A549 (cell line): ENCODE measurements around the gene MTMR12. TPM values are rescaled to one million over a fixed set of nuclear protein-coding genes. Genes with fewer than 3 reads are reported as not detected.
"Not testable (repeated sequence)": the region's sequence is repeated elsewhere in the genome, so short reads cannot be mapped to it uniquely, and the experiment has no call there.

Source experiments
- ATAC-seq, 2 experiments: fragments of 200-7000 bp in 1 of 2; fragments of >200 bp in 1 of 2; cut with Nextera tagmentation in 1 of 2; cut with Tn5 transposase in 1 of 2; 3 replicates each; pipeline versions ENCODE4 v1.8.0 to v1.9.1; 2018 to 2020; ENCODE audit warnings: mild to moderate bottlenecking in 1 of 2, moderate library complexity in 1 of 2
- CTCF ChIA-PET: fragments of 300-600 bp; sonication (Branson Sonifier 250); formaldehyde crosslinking; extraction: SDS; loops from one replicate; lab custom pipeline; 2021; ENCODE audit warnings: antibody characterized with exemption, inconsistent platforms; lab: Yijun Ruan, JAX
- POLR2A ChIA-PET: fragments of 350-600 bp; formaldehyde crosslinking; extraction: SDS; loops from one replicate; lab custom pipeline; 2021; ENCODE audit warnings: antibody characterized with exemption, inconsistent platforms; lab: Yijun Ruan, JAX
- DNase-seq, 2 experiments: peaks; one replicate each; pipeline versions ENCODE4 v3.0.0 to v3.0.0-alpha.2; 2011 to 2016; ENCODE audit warnings: low read depth in 1 of 2, low spot score in 1 of 2
- FAIRE-seq: peaks from 2 replicates; lab custom pipeline; 2011; peaks lifted over from hg19 to GRCh38; lab: Jason Lieb, UNC
- H3K27ac ChIP-seq, 2 experiments: fragments of >200 bp; sonication (Bioruptor Twin); formaldehyde crosslinking; 3 replicates each; pipeline ENCODE4 v1.5.1; 2016 to 2017
- H3K4me1 ChIP-seq: fragments of >200 bp; sonication (Bioruptor Twin); formaldehyde crosslinking; 3 replicates; pipeline ENCODE4 v1.6.1; 2016
- H3K4me2 ChIP-seq: fragments of >200 bp; sonication (Bioruptor Twin); formaldehyde crosslinking; 3 replicates; pipeline ENCODE4 v1.6.1; 2016
- H3K4me3 ChIP-seq: fragments of >200 bp; sonication (Bioruptor Twin); formaldehyde crosslinking; 3 replicates; pipeline ENCODE4 v1.5.1; 2016
- H3K9me3 ChIP-seq: fragments of >200 bp; sonication (Bioruptor Twin); formaldehyde crosslinking; 3 replicates; pipeline ENCODE4 v1.6.1; 2016
- BHLHE40 ChIP-seq: IDR thresholded peaks from 2 replicates; pipeline ENCODE4 v1.6.1; 2012; ENCODE audit warnings: low read depth, low read length, inconsistent platforms
- CEBPB ChIP-seq, 2 experiments: fragments of >200 bp in 1 of 2; sonication (Bioruptor Twin) in 1 of 2; formaldehyde crosslinking in 1 of 2; IDR thresholded peaks; 2 replicates each; pipeline ENCODE4 v1.6.1; 2012 to 2016
- CHD2 ChIP-seq: fragments of 150-350 bp; IDR thresholded peaks from 2 replicates; pipeline ENCODE4 v1.6.1; 2014; ENCODE audit warnings: low read length; ENCODE audit not compliant: partially characterized antibody
- E2F6 ChIP-seq: IDR thresholded peaks from 2 replicates; pipeline ENCODE4 v1.6.1; 2012; ENCODE audit warnings: low read depth, borderline replicate concordance
- EHMT2 ChIP-seq: fragments of 200-600 bp; sonication (generic); IDR thresholded peaks from 2 replicates; pipeline ENCODE4 v1.6.1; 2016; ENCODE audit warnings: antibody characterized with exemption, low read depth, mild to moderate bottlenecking, moderate library complexity
- EP300 ChIP-seq, 2 experiments: fragments of >200 bp; sonication (Bioruptor Twin); formaldehyde crosslinking; IDR thresholded peaks; 2 replicates in 1 of 2; 3 replicates in 1 of 2; pipeline ENCODE4 v1.6.1; 2016 to 2017
- FOSB ChIP-seq: fragments of 250-450 bp; sonication (Bioruptor Pico); IDR thresholded peaks from 2 replicates; pipeline ENCODE4 v1.5.0; 2020; ENCODE audit warnings: mild to moderate bottlenecking, moderate library complexity
- FOSL2 ChIP-seq, 2 experiments: fragments of 450-650 bp in 1 of 2; fragments of >200 bp in 1 of 2; sonication (Bioruptor Twin) in 1 of 2; formaldehyde crosslinking; IDR thresholded peaks; 2 replicates each; pipeline versions ENCODE4 v1.5.0 to v1.6.1; 2016 to 2020; ENCODE audit warnings: mild to moderate bottlenecking in 1 of 2, moderate library complexity in 1 of 2
- GATA3 ChIP-seq: IDR thresholded peaks from 2 replicates; pipeline ENCODE4 v1.6.1; 2012; ENCODE audit warnings: borderline replicate concordance
- HES2 ChIP-seq: fragments of >200 bp; sonication (Bioruptor Twin); formaldehyde crosslinking; IDR thresholded peaks from 2 replicates; pipeline ENCODE4 v1.6.1; 2016
- MAFK ChIP-seq: fragments of 450-650 bp; IDR thresholded peaks from 2 replicates; pipeline ENCODE4 v1.6.1; 2014; ENCODE audit not compliant: partially characterized antibody
- NR3C1 ChIP-seq: fragments of >200 bp; sonication (Bioruptor Twin); formaldehyde crosslinking; IDR thresholded peaks from 3 replicates; pipeline ENCODE4 v1.6.1; 2017
- PHF8 ChIP-seq: fragments of 200-600 bp; sonication (generic); IDR thresholded peaks from 2 replicates; pipeline ENCODE4 v1.6.1; 2016; ENCODE audit warnings: low read depth, mild to moderate bottlenecking, antibody characterized with exemption, moderate library complexity, borderline replicate concordance
- SMC3 ChIP-seq: fragments of >200 bp; sonication (Bioruptor Twin); formaldehyde crosslinking; IDR thresholded peaks from 3 replicates; pipeline ENCODE4 v1.6.1; 2018; ENCODE audit warnings: inconsistent platforms
- TP53 ChIP-seq: fragments of 250-450 bp; sonication (Bioruptor Pico); IDR thresholded peaks from 2 replicates; pipeline ENCODE4 v1.5.0; 2021; ENCODE audit warnings: mild to moderate bottlenecking, moderate library complexity
- USF2 ChIP-seq: fragments of 450-650 bp; IDR thresholded peaks from 2 replicates; pipeline ENCODE4 v1.6.1; 2014; ENCODE audit warnings: antibody characterized with exemption
- ZFP36 ChIP-seq: fragments of 450-650 bp; IDR thresholded peaks from 2 replicates; pipeline ENCODE4 v1.6.1; 2014; ENCODE audit warnings: borderline replicate concordance; ENCODE audit not compliant: partially characterized antibody
- ZNF302 ChIP-seq: fragments of 250-450 bp; sonication (Bioruptor Pico); IDR thresholded peaks from 2 replicates; pipeline ENCODE4 v1.9.0; 2021; ENCODE audit warnings: inconsistent platforms, mild to moderate bottlenecking, moderate library complexity
- WGBS: methylation state at CpG from one replicate; pipeline ENCODE4 v1.1.6; 2017; ENCODE audit errors: missing lambda C conversion rate; 5-methylcytosine and 5-hydroxymethylcytosine counted together
- polyA plus RNA-seq, 4 experiments: library from polyadenylated mRNA; depleted of rRNA in 3 of 4; stranded (reverse); fragments of >200 nt; fragmentation: RNase III in 1 of 4; extraction: RNeasy Plus Mini Kit Qiagen cat#74134 plus additional on column Dnase treatment in 1 of 4; gene quantifications; 2 replicates in 3 of 4; 3 replicates in 1 of 4; pipeline ENCODE4 v1.2.3, GENCODE V29; 2011 to 2017

Gene MTMR12
- polyA plus RNA-seq, 2 of the 4 experiments (the other 2 are of a cell fraction): 14.3 to 29.8 TPM

DNA sequence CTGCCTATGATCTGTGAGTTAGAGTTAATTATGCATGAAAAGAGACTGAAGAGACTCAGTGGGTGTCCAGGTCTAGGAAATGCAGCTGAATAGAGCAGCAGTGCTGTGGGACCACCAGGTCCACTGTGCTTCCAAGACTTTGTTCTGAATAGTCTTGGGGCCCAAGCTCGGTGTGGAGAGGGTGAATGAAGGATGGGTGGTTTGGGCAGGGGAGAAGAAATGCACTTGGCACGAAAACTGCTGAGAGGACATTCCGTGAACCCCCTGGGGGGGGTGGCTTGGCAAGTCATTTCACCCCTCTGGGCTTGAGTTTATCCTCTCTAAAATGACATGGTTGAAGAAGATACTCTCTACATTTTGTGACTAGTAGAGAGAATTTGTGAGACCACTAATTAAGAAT is 102.6 kb downstream of the MTMR12 start (continued):
- TF ChIP-seq EHMT2 (no peak), NR3C1 (no peak)

DNA sequence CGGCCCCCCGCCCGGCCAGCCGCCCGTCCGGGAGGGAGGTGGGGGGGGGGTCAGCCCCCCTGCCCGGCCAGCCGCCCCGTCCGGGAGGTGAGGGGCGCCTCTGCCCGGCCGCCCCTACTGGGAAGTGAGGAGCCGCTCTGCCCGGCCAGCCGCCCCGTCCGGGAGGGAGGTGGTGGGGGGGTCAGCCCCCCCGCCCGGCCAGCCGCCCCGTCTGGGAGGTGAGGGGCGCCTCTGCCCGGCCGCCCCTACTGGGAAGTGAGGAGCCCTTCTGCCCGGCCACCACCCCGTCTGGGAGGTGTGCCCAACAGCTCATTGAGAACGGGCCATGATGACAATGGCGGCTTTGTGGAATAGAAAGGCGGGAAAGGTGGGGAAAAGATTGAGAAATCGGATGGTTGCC is 103.9 kb downstream of the MTMR12 start:
- no CpG with 5 or more reads among the region's 31 CpGs for WGBS
- DNase-seq, H3K4me2 ChIP-seq, FAIRE-seq, CTCF ChIA-PET, H3K27ac ChIP-seq, H3K4me3 ChIP-seq, POLR2A ChIA-PET, H3K9me3 ChIP-seq, ATAC-seq: not testable (repeated sequence)
- H3K4me1 ChIP-seq: peaks cover 14% of the 10 kb centered on the region; the same call in 2 of the 3 replicates

DNA sequence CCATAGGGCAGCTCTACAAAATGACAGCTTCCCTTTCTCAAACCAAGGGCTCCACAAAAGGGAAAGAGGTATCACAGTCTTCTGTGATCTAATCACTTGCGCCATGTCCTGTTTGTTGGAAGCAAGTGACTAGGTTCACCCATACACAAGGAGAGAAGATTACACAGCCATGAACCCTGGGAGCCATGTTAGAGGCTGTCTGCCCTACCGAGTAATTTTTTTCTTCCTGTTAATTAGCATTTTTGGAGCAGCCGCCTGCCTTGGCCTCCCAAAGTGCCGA is 105.4 kb downstream of the MTMR12 start:
- peaks cover 17% of the 10 kb centered on the region; the same call in 2 of the 3 replicates for H3K4me1 ChIP-seq
- peak overlapping the region in 1 of 2 experiments; percentile 14; a peak in 1 of 6 replicates for H3K27ac ChIP-seq
- H3K4me3 ChIP-seq: no peak overlapping the region
- H3K4me2 ChIP-seq: no peak overlapping the region
- no peaks in the 10 kb centered on the region for H3K9me3 ChIP-seq
- WGBS: 91% methylated on average over 4 of the region's 4 CpGs
- no peak for FAIRE-seq
- ChIA-PET CTCF (interaction anchor here (1.2 to 1.7 kb wide), 2 partner anchors 25 to 122 kb away, joined by 4 to 7 read pairs; no protein-coding TSS in a partner anchor), POLR2A (no interaction called here)
- peak in 1 of 2 experiments; percentile 44; a peak in 3 of 6 replicates for ATAC-seq
- no peak for TF ChIP-seq GATA3
- TF ChIP-seq SMC3: no peak
- TF ChIP-seq CEBPB (IDR thresholded peaks at IDR 0.05): no peak
- no peak for TF ChIP-seq TP53 (CRISPR knock-in tag)
- TF ChIP-seq FOSB (CRISPR knock-in tag): no peak
- TF ChIP-seq MAFK: no peak
- TF ChIP-seq CHD2: no peak
- TF ChIP-seq USF2: no peak
- TF ChIP-seq ZFP36: no peak
- TF ChIP-seq EP300 (IDR thresholded peaks at IDR 0.05): no peak
- TF ChIP-seq E2F6: no peak
- DNase-seq: no peak

DNA sequence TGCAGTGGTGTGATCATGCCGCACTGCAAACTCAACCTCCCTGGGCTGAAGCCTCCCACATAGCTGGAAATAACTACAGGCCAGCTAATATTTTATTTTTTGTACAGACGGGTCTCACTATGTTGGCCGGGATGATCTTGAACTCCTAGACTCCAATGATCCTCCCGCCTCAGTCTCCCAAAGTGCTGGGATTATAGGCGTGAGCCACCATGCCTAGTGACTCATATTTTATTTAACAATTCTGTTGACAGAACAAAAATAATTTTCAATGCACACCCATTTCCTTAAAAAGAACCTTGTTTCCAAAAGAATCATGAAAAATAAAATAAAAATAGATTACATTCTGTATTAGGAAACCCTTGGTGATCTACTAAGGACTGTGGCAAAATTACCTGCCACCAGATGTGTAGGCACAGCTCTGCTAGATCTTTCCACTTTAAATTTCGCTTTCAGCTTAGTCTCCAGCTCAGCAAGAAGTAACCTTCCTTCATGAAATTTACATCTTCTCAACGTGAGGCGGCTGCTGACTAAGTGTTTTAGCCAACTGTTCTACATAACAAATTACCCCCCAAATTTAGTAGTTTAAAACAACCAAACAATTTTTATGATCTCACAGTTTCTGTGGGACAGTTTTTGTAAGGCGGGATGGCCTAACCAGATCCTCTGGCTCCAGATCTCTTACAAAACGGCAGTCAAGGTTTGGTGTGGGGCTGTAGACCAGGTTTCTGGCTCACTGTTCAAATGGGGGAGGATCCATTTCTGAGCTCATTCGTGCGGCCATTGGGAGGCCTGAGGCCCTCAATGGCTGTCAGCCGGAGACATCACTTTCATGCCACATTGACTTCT is 106.0 kb downstream of the MTMR12 start:
- Histone ChIP-seq H3K27ac (peak overlapping the region in 1 of 2 experiments; percentile 64; a peak in 1 of 6 replicates), H3K4me3 (no peak overlapping the region), H3K4me2 (no peak overlapping the region), H3K4me1 (peaks cover 21% of the 10 kb centered on the region; the same call in 2 of the 3 replicates), H3K9me3 (no peaks in the 10 kb centered on the region)
- WGBS: 81% methylated on average over 13 of the region's 13 CpGs
- peak in 1 of 2 experiments; percentile 25; a peak in 3 of 6 replicates for ATAC-seq
- ChIA-PET POLR2A (no interaction called here), CTCF (interaction anchor here (1.2 to 1.7 kb wide), 2 partner anchors 25 to 123 kb away, joined by 4 to 7 read pairs; no protein-coding TSS in a partner anchor)
- FAIRE-seq: no peak
- no peak for DNase-seq
- no peak for TF ChIP-seq BHLHE40
- no peak for TF ChIP-seq HES2
- TF ChIP-seq ZNF302: no peak
- no peak for TF ChIP-seq PHF8
- peak; percentile 27 for TF ChIP-seq MAFK
- TF ChIP-seq FOSL2 (IDR thresholded peaks at IDR 0.05): no peak
- TF ChIP-seq FOSL2 (CRISPR knock-in tag; IDR thresholded peaks at IDR 0.05): 0 out of 2 replicates have a peak, but pooled peaks have one; percentile 8
